ENCODE measurements around the gene OR2T1.

Gene OR2T1

DNA sequence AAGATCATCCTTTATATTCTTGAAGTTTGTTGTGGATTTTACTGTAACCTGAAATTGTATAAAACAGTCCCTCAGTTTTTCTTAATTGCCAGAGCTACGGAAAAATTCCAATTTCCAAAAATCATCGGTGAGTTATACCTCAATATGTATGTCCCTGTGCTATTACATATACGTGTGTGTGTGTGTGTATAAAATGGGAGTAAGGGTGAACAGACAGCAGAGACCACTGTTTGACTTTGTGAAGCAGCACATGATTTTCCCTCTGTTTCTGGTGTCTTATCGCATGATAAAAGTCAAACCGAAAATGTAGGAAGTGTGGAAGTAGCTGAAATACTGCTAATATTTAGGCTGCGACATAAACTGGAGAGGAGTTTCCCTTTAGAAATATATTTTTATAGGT is 1.2 kb downstream of the OR2T1 start:
- no peak for TF ChIP-seq ZNF423 (tag by site-specific recombination; IDR thresholded peaks at IDR 0.05)
- no peak for TF ChIP-seq ZNF214 (tag by site-specific recombination; IDR thresholded peaks at IDR 0.05; ENCODE audit: borderline replicate concordance)
- TF ChIP-seq, protein P1, sequence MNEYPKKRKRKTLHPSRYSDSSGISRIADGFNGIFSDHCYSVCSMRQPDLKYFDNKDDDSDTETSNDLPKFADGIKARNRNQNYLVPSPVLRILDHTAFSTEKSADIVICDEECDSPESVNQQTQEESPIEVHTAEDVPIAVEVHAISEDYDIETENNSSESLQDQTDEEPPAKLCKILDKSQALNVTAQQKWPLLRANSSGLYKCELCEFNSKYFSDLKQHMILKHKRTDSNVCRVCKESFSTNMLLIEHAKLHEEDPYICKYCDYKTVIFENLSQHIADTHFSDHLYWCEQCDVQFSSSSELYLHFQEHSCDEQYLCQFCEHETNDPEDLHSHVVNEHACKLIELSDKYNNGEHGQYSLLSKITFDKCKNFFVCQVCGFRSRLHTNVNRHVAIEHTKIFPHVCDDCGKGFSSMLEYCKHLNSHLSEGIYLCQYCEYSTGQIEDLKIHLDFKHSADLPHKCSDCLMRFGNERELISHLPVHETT (tag by site-specific recombination; IDR thresholded peaks at IDR 0.05) = no peak
- TF ChIP-seq ZNF394 (tag by site-specific recombination; IDR thresholded peaks at IDR 0.05; ENCODE audit: borderline replicate concordance) = no peak
- TF ChIP-seq ZNF48 (tag by site-specific recombination; IDR thresholded peaks at IDR 0.05) = no peak
- TF ChIP-seq, protein P2, sequence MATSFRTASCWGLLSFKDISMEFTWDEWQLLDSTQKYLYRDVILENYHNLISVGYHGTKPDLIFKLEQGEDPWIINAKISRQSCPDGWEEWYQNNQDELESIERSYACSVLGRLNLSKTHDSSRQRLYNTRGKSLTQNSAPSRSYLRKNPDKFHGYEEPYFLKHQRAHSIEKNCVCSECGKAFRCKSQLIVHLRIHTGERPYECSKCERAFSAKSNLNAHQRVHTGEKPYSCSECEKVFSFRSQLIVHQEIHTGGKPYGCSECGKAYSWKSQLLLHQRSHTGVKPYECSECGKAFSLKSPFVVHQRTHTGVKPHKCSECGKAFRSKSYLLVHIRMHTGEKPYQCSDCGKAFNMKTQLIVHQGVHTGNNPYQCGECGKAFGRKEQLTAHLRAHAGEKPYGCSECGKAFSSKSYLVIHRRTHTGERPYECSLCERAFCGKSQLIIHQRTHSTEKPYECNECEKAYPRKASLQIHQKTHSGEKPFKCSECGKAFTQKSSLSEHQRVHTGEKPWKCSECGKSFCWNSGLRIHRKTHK (tag by site-specific recombination; IDR thresholded peaks at IDR 0.05) = no peak
- H3K4me1 ChIP-seq (ENCODE audit: control insufficient read depth, insufficient read depth, low read length) = no peaks in the 10 kb centered on the region
- POLR2A ChIA-PET = no interaction called here
- H3K9me3 ChIP-seq (ENCODE audit: control insufficient read depth, insufficient read depth, low read depth, low read length) = no peaks in the 10 kb centered on the region
- CTCF ChIA-PET = interaction anchor here (0.6 to 1.2 kb wide), 2 partner anchors 14 to 464 kb away, joined by 3 to 4 read pairs; no protein-coding TSS in a partner anchor
- no peaks in the 10 kb centered on the region for H3K36me3 ChIP-seq (ENCODE audit: control insufficient read depth in 2 of 2, insufficient read depth in 1 of 2, low read length in 2 of 2)
- H3K27ac ChIP-seq (ENCODE audit: extremely low read depth, low read depth, low read length) = no peak overlapping the region
- H3K4me3 ChIP-seq (ENCODE audit: low read depth, low read length) = no peak overlapping the region

DNA sequence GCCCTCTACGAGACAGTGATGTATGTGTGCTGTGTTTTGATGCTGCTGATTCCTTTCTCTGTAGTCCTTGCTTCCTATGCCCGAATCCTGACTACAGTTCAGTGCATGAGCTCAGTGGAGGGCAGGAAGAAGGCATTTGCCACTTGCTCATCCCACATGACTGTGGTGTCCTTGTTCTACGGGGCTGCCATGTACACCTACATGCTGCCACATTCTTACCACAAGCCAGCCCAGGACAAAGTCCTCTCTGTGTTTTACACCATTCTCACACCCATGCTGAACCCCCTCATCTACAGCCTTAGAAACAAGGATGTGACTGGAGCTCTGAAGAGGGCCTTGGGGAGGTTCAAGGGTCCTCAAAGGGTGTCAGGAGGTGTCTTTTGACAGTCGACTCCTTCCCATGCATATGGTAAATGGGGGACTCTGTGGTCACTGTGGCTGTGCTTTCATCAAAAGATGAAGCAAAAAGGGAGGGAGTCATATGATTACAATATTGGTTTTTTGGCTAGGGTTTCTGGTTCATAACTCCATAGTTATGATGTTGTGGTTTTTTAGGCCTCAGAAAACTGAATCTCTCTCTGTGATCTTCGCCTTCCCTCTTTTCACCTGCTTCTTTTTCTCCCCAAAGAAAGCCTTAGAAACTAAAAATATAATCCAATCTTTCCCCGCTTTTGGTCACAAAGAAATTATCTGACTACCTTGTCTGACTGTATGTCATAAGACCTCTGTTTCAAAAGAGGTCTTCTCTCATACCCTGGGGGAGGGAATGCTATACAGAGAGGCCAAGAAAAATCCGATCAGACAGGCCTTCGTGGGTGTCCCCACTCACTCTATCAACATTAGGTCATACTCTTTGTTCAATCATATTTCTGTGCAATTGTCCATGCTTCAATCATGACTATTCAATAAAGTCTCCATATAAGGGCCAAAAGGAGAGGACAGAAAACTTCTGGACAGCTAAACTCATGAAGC is 4.2 kb downstream of the OR2T1 start:
- CTCF ChIA-PET = no interaction called here
- H3K9me3 ChIP-seq (ENCODE audit: control insufficient read depth, insufficient read depth, low read depth, low read length) = no peaks in the 10 kb centered on the region
- no peak overlapping the region for H3K27ac ChIP-seq (ENCODE audit: extremely low read depth, low read depth, low read length)
- H3K4me1 ChIP-seq (ENCODE audit: control insufficient read depth, insufficient read depth, low read length) = no peaks in the 10 kb centered on the region
- H3K4me3 ChIP-seq (ENCODE audit: low read depth, low read length) = no peak overlapping the region
- TF ChIP-seq ZNF747 (tag by site-specific recombination; IDR thresholded peaks at IDR 0.05) (no peak), ZNF433 (tag by site-specific recombination; IDR thresholded peaks at IDR 0.05; ENCODE audit: low read depth) (no peak), MZF1 (tag by site-specific recombination; IDR thresholded peaks at IDR 0.05; ENCODE audit: borderline replicate concordance) (no peak), YY1 (tag by site-specific recombination; IDR thresholded peaks at IDR 0.05) (no peak), ZNF510 (tag by site-specific recombination; IDR thresholded peaks at IDR 0.05; ENCODE audit: insufficient replicate concordance) (no peak), ZNF791 (tag by site-specific recombination; IDR thresholded peaks at IDR 0.05) (no peak), ZNF514 (tag by site-specific recombination; IDR thresholded peaks at IDR 0.05) (no peak), ZNF19 (tag by site-specific recombination; IDR thresholded peaks at IDR 0.05; ENCODE audit: low read depth) (no peak), ZNF549 (tag by site-specific recombination; IDR thresholded peaks at IDR 0.05) (no peak), ZFP41 (tag by site-specific recombination; IDR thresholded peaks at IDR 0.05; ENCODE audit: borderline replicate concordance) (no peak), ZBTB20 (tag by site-specific recombination; IDR thresholded peaks at IDR 0.05) (no peak), ZBTB8A (tag by site-specific recombination; IDR thresholded peaks at IDR 0.05) (no peak)
- TF ChIP-seq, protein P3, sequence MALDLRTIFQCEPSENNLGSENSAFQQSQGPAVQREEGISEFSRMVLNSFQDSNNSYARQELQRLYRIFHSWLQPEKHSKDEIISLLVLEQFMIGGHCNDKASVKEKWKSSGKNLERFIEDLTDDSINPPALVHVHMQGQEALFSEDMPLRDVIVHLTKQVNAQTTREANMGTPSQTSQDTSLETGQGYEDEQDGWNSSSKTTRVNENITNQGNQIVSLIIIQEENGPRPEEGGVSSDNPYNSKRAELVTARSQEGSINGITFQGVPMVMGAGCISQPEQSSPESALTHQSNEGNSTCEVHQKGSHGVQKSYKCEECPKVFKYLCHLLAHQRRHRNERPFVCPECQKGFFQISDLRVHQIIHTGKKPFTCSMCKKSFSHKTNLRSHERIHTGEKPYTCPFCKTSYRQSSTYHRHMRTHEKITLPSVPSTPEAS (tag by site-specific recombination; IDR thresholded peaks at IDR 0.05) = no peak
- TF ChIP-seq, protein P4, sequence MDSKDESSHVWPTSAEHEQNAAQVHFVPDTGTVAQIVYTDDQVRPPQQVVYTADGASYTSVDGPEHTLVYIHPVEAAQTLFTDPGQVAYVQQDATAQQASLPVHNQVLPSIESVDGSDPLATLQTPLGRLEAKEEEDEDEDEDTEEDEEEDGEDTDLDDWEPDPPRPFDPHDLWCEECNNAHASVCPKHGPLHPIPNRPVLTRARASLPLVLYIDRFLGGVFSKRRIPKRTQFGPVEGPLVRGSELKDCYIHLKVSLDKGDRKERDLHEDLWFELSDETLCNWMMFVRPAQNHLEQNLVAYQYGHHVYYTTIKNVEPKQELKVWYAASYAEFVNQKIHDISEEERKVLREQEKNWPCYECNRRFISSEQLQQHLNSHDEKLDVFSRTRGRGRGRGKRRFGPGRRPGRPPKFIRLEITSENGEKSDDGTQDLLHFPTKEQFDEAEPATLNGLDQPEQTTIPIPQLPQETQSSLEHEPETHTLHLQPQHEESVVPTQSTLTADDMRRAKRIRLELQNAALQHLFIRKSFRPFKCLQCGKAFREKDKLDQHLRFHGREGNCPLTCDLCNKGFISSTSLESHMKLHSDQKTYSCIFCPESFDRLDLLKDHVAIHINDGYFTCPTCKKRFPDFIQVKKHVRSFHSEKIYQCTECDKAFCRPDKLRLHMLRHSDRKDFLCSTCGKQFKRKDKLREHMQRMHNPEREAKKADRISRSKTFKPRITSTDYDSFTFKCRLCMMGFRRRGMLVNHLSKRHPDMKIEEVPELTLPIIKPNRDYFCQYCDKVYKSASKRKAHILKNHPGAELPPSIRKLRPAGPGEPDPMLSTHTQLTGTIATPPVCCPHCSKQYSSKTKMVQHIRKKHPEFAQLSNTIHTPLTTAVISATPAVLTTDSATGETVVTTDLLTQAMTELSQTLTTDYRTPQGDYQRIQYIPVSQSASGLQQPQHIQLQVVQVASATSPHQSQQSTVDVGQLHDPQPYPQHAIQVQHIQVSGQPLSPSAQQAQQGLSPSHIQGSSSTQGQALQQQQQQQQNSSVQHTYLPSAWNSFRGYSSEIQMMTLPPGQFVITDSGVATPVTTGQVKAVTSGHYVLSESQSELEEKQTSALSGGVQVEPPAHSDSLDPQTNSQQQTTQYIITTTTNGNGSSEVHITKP (tag by site-specific recombination; IDR thresholded peaks at IDR 0.05) = no peak
- POLR2A ChIA-PET = no interaction called here
- H3K36me3 ChIP-seq (ENCODE audit: control insufficient read depth in 2 of 2, insufficient read depth in 1 of 2, low read length in 2 of 2) = no peaks in the 10 kb centered on the region

Measured in HEK293 (cell line).